ENCODE results near the gene CHD1. TPM values are rescaled to one million over a fixed set of nuclear protein-coding genes. Genes with fewer than 3 reads are reported as not detected.

Gene CHD1
- total RNA-seq, 2 experiments from 2014 or later: 58.0 to 58.5 TPM

- Mint-ChIP-seq H3K9me3 (peaks cover 10% of the 10 kb centered on the region), H3K27ac (no peak overlapping the region)
Observed at GRCh38 chr5:98825582-98826375, 103.0 kb downstream of the CHD1 start.

GRCh38 chr5:98816582-98817222, 112.1 kb downstream of the CHD1 start:
- Mint-ChIP-seq H3K4me3 (no peak overlapping the region), H3K27me3 (no peaks in the 10 kb centered on the region), H3K36me3 (peaks cover 10% of the 10 kb centered on the region), H3K27ac (no peak overlapping the region), H3K9me3 (peaks cover 7% of the 10 kb centered on the region), H3K4me1 (peaks cover 4% of the 10 kb centered on the region)
- no peak for DNase-seq

More at GRCh38 chr5:98825582-98826375, 103.0 kb downstream of the CHD1 start:
- no peak overlapping the region for H3K4me3 Mint-ChIP-seq
- no peak for DNase-seq
- H3K4me1 Mint-ChIP-seq: no peaks in the 10 kb centered on the region
- H3K27me3 Mint-ChIP-seq: no peaks in the 10 kb centered on the region
- H3K36me3 Mint-ChIP-seq: peaks cover 6% of the 10 kb centered on the region

DNA sequence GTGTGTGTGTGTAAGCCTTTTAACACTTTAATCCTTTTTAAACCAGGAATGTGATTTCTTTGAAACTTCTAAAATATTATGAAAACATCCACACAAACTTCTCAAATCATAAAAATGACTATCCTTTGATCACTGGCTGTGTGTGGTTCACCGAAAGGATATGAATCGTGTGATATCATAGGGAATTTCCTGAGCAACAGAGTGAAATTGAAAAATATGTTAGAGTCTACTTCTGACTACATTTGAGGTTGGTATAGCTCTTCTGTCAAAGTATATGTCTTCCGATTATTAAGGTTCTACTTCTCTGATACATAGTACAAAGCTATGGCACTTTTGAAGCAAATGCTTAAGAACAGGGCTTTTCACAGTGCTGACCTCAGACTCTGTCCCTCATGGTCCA, 115.1 kb downstream of the CHD1 start:
- Mint-ChIP-seq H3K27ac (no peak overlapping the region), H3K4me3 (no peak overlapping the region), H3K27me3 (no peaks in the 10 kb centered on the region), H3K36me3 (no peaks in the 10 kb centered on the region), H3K4me1 (peaks cover 4% of the 10 kb centered on the region), H3K9me3 (no peaks in the 10 kb centered on the region)
- DNase-seq: no peak

- DNase-seq: no peak
- no peak overlapping the region for H3K27ac Mint-ChIP-seq
- H3K36me3 Mint-ChIP-seq: peaks cover 8% of the 10 kb centered on the region
- peaks cover 22% of the 10 kb centered on the region for H3K9me3 Mint-ChIP-seq
- H3K4me3 Mint-ChIP-seq: no peak overlapping the region
- peaks cover 4% of the 10 kb centered on the region for H3K4me1 Mint-ChIP-seq
- H3K27me3 Mint-ChIP-seq: no peaks in the 10 kb centered on the region
Observed at GRCh38 chr5:98810206-98810605, 118.6 kb downstream of the CHD1 start.

- H3K9me3 Mint-ChIP-seq: peaks cover 24% of the 10 kb centered on the region
- H3K27me3 Mint-ChIP-seq: no peaks in the 10 kb centered on the region
- no peak for DNase-seq
- H3K27ac Mint-ChIP-seq: no peak overlapping the region
- H3K4me3 Mint-ChIP-seq: no peak overlapping the region
- H3K36me3 Mint-ChIP-seq: peaks cover 10% of the 10 kb centered on the region
- H3K4me1 Mint-ChIP-seq: no peaks in the 10 kb centered on the region
Observed at GRCh38 chr5:98807806-98808205, 121.0 kb downstream of the CHD1 start.

GRCh38 chr5:98805070-98805469, 123.7 kb downstream of the CHD1 start:
- Mint-ChIP-seq H3K36me3 (peaks cover 10% of the 10 kb centered on the region), H3K4me3 (no peak overlapping the region), H3K9me3 (peaks cover 24% of the 10 kb centered on the region), H3K4me1 (no peaks in the 10 kb centered on the region), H3K27me3 (no peaks in the 10 kb centered on the region), H3K27ac (no peak overlapping the region)
- no peak for DNase-seq

DNA sequence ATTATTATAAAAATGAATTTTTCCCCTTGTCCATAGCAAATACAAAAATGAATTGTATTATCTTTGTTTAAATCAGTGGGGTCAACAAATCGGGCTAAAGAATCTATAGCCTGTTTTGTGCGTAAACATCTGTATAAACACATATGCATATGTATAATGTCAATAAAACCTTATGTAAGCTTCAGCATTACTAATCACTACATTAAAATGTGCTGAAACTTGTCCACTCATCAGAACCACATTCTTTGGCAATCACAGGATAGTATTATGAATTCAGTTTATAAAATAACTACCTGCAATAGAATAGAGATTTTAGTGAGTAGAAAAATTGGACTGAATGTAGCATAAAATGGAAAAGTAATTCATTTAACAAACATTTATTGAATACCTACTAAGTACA, 124.7 kb downstream of the CHD1 start:
- no peaks in the 10 kb centered on the region for H3K27me3 Mint-ChIP-seq
- H3K36me3 Mint-ChIP-seq: peaks cover 10% of the 10 kb centered on the region
- H3K4me1 Mint-ChIP-seq: no peaks in the 10 kb centered on the region
- no peak overlapping the region for H3K4me3 Mint-ChIP-seq
- peaks cover 24% of the 10 kb centered on the region for H3K9me3 Mint-ChIP-seq
- no peak for DNase-seq
- H3K27ac Mint-ChIP-seq: no peak overlapping the region

Other genes starting within 250 kb of the CHD1 start
- gene RGMB, start 155.3 kb downstream of the CHD1 start, total RNA-seq: 1 to 10 TPM; 4.3 to 4.9 TPM